Tibial nerve (tissue), 4 donors: Measurements from ENCODE around the gene HTRA2.

Experiments used
- CTCF ChIP-seq, 5 experiments: fragments of 200-600 bp in 3 of 5; fragments of 450-650 bp in 2 of 5; sonication (generic) in 3 of 5; IDR thresholded peaks; one replicate each; pipeline ENCODE4 v1.5.1; 2016 to 2019; ENCODE audit warnings: antibody characterized with exemption in 5 of 5, mild to moderate bottlenecking in 3 of 5, moderate library complexity in 2 of 5
- EP300 ChIP-seq, 2 donors: sonication (generic); formaldehyde crosslinking; IDR thresholded peaks; one replicate each; pipeline ENCODE4 v1.6.1; 2017; ENCODE audit warnings: antibody characterized with exemption in 2 of 2, mild to moderate bottlenecking in 1 of 2
- POLR2A ChIP-seq, 2 donors: fragments of 450-650 bp; IDR thresholded peaks; one replicate each; pipeline ENCODE4 v1.6.1; 2017; ENCODE audit warnings: antibody characterized with exemption in 2 of 2, mild to moderate bottlenecking in 2 of 2, moderate library complexity in 2 of 2

GRCh38 chr2:74495440-74495839 lies 34.3 kb upstream of the HTRA2 start:
- TF ChIP-seq CTCF (IDR thresholded peaks at IDR 0.05): no peak
- TF ChIP-seq POLR2A (IDR thresholded peaks at IDR 0.05): no peak
- no peak for TF ChIP-seq EP300 (IDR thresholded peaks at IDR 0.05)
